Measurements from ENCODE around the gene PCDH9. TPM values are rescaled to one million over a fixed set of nuclear protein-coding genes. Genes with fewer than 3 reads are reported as not detected.

The PCDH9 gene
- total RNA-seq, 1 experiment from 2014 or later: 4.2 TPM

DNA sequence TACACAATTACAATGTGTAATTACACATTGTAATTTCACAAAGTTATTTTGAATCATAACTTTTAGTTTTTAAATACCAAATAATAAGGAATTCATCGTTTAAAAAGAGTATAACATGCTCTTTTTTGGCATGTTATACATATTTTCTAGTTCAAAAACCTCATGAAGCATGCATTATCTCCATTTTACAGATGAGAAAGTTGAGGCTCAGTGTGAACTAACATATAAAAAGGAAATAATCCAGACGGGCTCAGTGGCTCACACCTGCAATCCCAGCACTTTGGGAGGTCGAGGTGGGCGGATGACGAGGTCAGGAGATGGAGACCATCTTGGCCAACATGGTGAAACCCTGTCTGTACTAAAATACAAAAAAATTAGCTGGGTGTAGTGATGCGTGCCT, 107.9 kb downstream of the PCDH9 start:
- Histone ChIP-seq H3K36me3 (ENCODE audit: control insufficient read depth, insufficient read depth, low read length) (no peaks in the 10 kb centered on the region; the same call in 1 of the 2 replicates), H3K27ac (ENCODE audit: low read length) (no peak overlapping the region), H3K9me3 (ENCODE audit: control insufficient read depth, insufficient read depth, low read depth, low read length) (no peaks in the 10 kb centered on the region), H3K4me3 (ENCODE audit: low read depth in 2 of 2, low read length in 2 of 2) (no peak overlapping the region), H3K4me1 (ENCODE audit: control insufficient read depth, insufficient read depth, low read length) (no peaks in the 10 kb centered on the region), H3K27me3 (ENCODE audit: control insufficient read depth, insufficient read depth, low read length) (no peaks in the 10 kb centered on the region)
- TF ChIP-seq, protein P1, sequence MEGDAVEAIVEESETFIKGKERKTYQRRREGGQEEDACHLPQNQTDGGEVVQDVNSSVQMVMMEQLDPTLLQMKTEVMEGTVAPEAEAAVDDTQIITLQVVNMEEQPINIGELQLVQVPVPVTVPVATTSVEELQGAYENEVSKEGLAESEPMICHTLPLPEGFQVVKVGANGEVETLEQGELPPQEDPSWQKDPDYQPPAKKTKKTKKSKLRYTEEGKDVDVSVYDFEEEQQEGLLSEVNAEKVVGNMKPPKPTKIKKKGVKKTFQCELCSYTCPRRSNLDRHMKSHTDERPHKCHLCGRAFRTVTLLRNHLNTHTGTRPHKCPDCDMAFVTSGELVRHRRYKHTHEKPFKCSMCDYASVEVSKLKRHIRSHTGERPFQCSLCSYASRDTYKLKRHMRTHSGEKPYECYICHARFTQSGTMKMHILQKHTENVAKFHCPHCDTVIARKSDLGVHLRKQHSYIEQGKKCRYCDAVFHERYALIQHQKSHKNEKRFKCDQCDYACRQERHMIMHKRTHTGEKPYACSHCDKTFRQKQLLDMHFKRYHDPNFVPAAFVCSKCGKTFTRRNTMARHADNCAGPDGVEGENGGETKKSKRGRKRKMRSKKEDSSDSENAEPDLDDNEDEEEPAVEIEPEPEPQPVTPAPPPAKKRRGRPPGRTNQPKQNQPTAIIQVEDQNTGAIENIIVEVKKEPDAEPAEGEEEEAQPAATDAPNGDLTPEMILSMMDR (IDR thresholded peaks at IDR 0.05): no peak
- no peak for TF ChIP-seq SIN3A (IDR thresholded peaks at IDR 0.05; ENCODE audit: borderline replicate concordance, insufficient read depth, low read depth, low read length)
- no peak for TF ChIP-seq POLR2AphosphoS5 (IDR thresholded peaks at IDR 0.05; ENCODE audit: low read depth, low read length)
- TF ChIP-seq, protein P2, sequence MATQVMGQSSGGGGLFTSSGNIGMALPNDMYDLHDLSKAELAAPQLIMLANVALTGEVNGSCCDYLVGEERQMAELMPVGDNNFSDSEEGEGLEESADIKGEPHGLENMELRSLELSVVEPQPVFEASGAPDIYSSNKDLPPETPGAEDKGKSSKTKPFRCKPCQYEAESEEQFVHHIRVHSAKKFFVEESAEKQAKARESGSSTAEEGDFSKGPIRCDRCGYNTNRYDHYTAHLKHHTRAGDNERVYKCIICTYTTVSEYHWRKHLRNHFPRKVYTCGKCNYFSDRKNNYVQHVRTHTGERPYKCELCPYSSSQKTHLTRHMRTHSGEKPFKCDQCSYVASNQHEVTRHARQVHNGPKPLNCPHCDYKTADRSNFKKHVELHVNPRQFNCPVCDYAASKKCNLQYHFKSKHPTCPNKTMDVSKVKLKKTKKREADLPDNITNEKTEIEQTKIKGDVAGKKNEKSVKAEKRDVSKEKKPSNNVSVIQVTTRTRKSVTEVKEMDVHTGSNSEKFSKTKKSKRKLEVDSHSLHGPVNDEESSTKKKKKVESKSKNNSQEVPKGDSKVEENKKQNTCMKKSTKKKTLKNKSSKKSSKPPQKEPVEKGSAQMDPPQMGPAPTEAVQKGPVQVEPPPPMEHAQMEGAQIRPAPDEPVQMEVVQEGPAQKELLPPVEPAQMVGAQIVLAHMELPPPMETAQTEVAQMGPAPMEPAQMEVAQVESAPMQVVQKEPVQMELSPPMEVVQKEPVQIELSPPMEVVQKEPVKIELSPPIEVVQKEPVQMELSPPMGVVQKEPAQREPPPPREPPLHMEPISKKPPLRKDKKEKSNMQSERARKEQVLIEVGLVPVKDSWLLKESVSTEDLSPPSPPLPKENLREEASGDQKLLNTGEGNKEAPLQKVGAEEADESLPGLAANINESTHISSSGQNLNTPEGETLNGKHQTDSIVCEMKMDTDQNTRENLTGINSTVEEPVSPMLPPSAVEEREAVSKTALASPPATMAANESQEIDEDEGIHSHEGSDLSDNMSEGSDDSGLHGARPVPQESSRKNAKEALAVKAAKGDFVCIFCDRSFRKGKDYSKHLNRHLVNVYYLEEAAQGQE (IDR thresholded peaks at IDR 0.05; ENCODE audit: insufficient read depth in 1 of 2, low read depth in 2 of 2, low read length in 1 of 2): no peak
- TF ChIP-seq TCF7L2 (IDR thresholded peaks at IDR 0.05; ENCODE audit: low read depth, low read length): no peak
- DNase-seq (ENCODE audit: low read depth, low spot score) (no peak), ATAC-seq (no peak)
- no TSS peak for BruUV-seq (replicated peaks)
- in situ Hi-C loops (cut with HindIII; ENCODE audit: low pct_unique_long_range_greater_than_20kb, low sequenced_read_pairs): no loop called here
- intact Hi-C loops (cut with micrococcal nuclease; ENCODE audit: unreplicated experiment): no loop called here
- POLR2A ChIA-PET: no interaction called here
- CTCF ChIA-PET: no interaction called here

DNA sequence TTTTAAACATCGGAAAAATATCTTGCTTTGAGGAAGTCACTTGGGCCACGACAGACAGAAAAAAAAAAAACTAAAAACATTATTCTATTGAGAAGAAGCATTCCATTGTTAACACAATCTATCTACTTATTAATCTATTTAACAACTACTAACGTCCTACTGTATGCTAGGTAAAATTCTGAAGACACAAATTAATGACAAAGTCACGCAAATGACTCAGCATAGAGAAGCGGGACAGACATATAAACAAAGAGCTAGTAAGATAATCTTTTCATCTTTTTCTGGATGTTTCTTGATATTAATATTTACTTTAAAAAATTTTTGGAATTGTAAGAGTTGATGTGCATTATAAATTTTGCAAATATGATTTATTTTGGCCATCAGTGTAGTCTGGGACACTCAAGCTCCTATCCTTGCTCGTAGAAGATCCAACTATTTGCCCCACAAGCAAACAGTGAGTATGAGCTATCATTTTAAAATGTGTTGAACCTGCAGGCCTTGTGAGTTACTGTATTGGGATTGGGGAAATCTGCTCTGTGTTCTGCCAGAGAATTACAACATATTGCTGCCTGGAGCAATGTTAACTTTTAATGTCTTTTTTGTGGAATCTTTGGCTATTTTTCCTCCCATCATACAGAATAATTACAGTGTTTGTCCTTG, 109.1 kb downstream of the PCDH9 start:
- ATAC-seq (no peak), DNase-seq (ENCODE audit: low read depth, low spot score) (no peak)
- ChIA-PET POLR2A (no interaction called here), CTCF (no interaction called here)
- Histone ChIP-seq H3K27me3 (ENCODE audit: control insufficient read depth, insufficient read depth, low read length) (no peaks in the 10 kb centered on the region), H3K27ac (ENCODE audit: low read length) (no peak overlapping the region), H3K4me1 (ENCODE audit: control insufficient read depth, insufficient read depth, low read length) (no peaks in the 10 kb centered on the region), H3K36me3 (ENCODE audit: control insufficient read depth, insufficient read depth, low read length) (no peaks in the 10 kb centered on the region; the same call in 1 of the 2 replicates), H3K4me3 (ENCODE audit: low read depth in 2 of 2, low read length in 2 of 2) (no peak overlapping the region), H3K9me3 (ENCODE audit: control insufficient read depth, insufficient read depth, low read depth, low read length) (no peaks in the 10 kb centered on the region)
- in situ Hi-C loops (cut with HindIII; ENCODE audit: low pct_unique_long_range_greater_than_20kb, low sequenced_read_pairs) (no loop called here), intact Hi-C loops (cut with micrococcal nuclease; ENCODE audit: unreplicated experiment) (no loop called here)
- no TSS peak for BruUV-seq (replicated peaks)
- TF ChIP-seq, protein P1 (IDR thresholded peaks at IDR 0.05): no peak
- TF ChIP-seq TCF7L2 (IDR thresholded peaks at IDR 0.05; ENCODE audit: low read depth, low read length) (no peak), SIN3A (IDR thresholded peaks at IDR 0.05; ENCODE audit: borderline replicate concordance, insufficient read depth, low read depth, low read length) (no peak), POLR2AphosphoS5 (IDR thresholded peaks at IDR 0.05; ENCODE audit: low read depth, low read length) (no peak)
- TF ChIP-seq, protein P2 (IDR thresholded peaks at IDR 0.05; ENCODE audit: insufficient read depth in 1 of 2, low read depth in 2 of 2, low read length in 1 of 2): no peak
